Measurements from ENCODE around the gene RSPH9. TPM values are rescaled to one million over a fixed set of nuclear protein-coding genes. Genes with fewer than 3 reads are reported as not detected.

The RSPH9 gene
- total RNA-seq, 1 experiment from 2014 or later, result 0.05 TPM

DNA sequence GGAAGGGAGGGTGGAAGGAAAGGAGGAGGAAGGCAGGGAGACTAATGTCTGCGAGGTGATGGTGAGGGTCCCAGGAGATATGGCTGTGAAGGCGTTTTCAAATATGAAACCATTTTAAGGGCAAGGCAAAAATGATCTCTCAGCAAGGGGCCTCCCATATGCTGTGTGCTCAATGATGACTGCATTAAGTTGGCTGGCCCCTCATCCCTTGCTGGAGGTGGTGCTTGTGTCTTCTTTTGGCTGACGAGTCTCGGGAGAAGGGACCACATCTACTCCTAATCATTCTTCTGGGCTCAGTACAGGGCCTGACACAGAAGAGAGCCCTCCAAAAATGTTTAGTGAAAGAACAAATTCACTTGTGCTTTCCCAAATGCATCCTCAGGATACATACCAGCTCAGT, 65.7 kb downstream of the RSPH9 start:
- DNase-seq (ENCODE audit: low read depth), result no peak

DNA sequence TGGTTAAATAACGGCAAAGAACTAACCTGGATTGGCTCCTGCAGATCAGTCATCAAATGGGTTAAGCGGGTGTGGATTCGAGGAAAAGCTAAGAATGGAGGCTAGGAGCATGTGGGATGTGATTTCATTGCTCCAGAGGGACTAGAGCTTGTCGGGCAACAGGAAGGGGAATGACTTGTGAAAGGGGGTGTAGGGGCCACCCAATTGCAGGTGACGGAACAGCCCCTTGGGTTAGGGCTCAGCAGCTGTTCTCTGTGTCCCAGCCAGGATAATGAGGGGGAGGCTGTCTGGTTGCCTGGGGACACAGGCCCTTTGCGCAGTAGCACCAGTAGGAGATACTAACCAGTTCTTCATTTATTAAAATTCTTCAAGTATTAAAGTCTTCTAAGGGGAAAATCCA, 67.7 kb downstream of the RSPH9 start:
- no peak for DNase-seq (ENCODE audit: low read depth)

DNA sequence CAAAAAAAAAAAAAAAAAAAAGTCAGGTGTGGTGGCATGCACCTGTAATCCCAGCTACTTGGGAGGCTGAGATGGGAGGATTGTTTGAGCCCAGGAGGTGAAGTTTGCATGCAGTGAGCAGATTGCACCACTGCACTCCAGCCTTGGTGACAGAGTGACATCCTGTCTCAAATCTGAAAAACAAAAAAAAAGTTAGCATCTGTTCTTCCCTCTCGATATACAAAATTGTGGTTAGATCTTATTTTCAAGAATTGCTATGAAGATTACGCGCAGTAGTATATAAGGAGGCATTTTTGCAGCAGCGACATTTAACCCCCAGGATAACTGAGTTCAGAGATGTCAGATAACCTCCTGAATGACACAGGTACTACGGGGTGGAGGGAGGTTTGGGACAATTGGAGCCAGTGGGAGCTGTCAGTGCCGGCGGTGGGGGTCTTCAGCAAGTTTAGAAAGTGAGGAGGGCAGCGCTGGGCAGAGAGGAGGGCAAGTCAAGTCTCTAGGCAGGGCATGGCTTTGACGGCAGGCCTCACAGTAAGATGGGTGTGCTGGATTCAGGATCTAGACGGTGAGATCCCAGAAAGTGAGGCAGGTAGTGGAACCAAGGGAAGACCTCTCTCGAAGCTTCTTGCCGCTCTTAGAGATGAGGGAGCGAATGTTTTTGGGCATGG, 68.9 kb downstream of the RSPH9 start:
- DNase-seq (ENCODE audit: low read depth), result no peak

DNA sequence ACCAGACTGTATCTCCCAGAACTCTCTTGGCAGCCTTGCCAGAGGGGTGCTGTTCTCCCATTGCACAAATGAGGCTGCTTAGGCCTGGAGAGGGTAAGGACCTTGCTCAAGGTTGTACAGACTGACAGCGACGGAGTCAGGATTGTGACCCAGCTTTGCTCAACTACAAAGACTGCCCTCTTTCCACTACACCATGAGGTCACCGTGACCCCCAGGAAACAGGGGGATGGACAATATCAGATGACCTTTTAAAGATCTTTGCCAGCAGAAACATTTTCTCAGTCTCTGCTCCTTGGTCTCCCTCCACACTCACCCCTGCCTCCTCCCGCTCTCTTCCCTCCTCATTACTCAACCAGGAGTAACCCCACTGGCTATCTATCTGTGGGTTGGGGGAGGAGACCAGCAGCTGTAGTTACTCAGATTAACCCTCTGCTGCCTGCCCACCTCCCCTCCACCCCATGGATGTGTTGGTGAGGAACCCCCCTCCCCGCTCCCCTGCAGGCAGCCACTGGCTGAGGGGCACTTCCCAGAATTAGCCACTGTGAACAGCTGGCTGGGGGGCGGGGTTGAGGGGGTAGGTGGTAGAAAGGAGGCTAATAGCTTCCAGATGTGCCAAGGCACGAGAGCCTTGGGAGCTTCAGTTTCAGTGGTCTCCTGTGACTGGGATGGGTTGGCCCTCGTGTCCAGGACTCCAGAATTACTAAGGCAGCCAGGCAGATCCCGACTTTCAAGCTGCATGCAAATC, 69.6 kb downstream of the RSPH9 start:
- DNase-seq (ENCODE audit: low read depth), result no peak

DNA sequence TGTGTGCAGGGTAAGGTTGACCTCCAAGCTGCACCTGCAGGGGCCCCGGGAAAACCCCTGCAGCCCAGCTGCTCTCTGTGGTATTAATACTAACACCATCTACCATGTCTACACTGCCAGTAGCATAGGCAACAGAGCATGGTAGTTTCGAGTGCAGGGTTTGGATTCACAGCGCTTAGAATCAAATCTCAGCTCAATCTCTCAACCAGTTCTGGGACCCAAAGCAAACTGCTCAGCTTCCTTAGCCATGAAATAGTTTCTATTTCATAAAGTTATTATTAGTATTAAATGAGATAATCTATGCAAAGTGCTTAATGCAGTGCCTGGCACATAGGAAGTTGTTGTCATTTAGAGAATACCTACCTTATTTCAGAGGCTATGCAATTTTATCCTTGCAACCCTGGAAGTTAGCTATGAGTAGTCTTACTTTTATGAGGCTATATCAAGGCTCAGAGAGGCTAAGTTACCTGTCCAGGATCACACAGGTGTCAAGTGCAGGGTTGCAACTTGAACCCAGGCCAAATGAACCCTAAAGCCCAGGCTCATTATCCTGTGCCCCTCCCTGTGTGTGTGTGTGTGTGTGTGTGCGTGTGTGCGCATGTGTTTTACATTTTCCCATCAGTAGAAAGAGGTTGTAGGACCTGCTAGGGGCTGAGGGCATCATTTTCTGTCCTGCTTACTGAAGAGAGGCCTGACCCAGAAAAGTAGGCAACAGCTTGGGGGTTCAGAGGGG, 70.4 kb downstream of the RSPH9 start:
- DNase-seq (ENCODE audit: low read depth), result no peak

DNA sequence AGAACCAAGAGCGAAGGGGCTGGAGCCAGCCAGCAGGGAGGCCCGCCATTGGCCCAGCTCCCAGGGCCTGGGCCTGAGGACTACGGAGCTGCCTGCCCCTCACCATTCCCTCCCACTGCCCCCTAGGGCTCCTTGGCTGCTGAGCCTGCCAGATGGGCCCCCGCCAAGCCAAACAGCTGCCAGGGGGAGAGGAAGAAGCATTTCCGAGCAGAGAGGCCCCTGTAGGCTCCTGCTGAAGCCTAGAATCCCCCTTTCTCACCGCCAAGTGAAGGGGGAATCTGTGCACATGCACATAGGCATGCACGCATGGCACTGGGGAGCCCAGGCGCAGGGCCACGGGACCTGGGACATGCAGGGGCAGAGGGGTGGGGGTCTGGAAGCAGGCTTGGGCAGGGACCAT, 71.3 kb downstream of the RSPH9 start:
- no peak for DNase-seq (ENCODE audit: low read depth)

DNA sequence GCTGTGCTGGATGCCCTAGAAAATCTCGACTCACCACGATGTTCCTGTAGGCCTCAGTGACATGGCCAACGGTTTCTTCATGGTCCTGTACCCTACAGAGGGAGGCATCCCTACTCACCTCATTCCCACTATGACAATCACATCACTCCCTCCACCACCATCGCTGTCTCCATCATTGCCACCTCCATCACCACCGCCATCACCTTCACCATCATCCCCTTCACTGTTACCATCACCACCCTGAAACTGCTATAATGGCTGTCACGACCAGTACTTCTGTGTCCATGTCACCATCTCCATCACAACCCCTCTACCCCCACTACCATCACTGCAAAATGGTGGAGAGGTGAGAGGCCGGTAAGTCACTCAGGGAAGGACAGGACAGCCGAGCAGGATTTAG, 72.6 kb downstream of the RSPH9 start:
- DNase-seq (ENCODE audit: low read depth), result no peak

DNA sequence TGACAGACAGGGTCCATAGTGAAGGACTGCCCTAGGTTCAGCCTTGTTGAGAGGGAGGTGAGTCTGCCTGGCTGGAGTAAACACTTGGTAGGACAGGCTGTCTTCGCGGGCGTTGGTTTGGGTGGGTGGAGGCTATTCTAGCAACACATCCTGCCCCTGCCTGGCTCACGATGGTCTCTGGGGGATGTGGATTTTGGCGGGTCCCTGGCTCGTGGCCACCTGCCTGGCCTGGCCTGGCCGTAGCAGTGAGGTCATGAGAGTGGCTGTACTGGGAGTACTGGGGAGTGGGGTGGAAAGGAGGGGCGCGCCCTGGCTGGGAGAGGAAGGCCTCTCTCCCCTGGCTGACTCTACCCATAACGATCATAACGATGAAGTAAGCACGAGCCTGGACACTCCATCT, 73.0 kb downstream of the RSPH9 start:
- DNase-seq (ENCODE audit: low read depth), result no peak

DNA sequence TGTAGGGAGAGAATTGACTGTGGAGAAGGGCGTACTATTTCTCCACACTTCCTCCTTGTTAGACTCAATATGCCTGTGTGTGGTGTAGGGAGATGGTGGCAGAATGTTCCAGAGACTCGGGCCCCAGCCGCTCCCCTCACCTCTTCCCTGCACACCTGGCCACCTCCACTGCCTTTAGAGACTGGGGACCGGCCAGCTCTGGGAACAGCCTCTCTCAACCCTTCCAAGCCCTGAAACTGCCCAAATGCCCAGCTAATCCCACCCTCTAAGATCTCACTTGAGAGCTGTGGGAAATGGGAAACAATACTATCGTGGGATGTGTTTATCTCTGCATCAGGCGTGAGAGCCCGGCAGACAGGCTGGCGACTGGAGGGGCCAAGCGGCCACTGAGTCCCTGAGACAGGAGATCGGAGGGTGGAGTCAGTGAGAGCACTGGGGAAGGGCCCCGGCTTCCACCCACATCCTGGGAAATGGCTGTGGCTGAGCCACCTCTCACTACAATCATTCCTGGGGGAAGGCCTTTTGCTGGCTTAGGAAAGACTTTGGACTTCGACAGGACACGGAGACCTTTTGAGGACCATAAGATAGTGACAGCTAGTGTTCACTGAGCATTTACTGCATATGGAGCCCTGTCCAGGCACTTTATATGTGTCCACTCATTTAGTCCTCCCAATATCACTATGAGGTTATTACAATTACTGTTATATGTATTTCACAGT, 73.7 kb downstream of the RSPH9 start:
- no peak for DNase-seq (ENCODE audit: low read depth)

DNA sequence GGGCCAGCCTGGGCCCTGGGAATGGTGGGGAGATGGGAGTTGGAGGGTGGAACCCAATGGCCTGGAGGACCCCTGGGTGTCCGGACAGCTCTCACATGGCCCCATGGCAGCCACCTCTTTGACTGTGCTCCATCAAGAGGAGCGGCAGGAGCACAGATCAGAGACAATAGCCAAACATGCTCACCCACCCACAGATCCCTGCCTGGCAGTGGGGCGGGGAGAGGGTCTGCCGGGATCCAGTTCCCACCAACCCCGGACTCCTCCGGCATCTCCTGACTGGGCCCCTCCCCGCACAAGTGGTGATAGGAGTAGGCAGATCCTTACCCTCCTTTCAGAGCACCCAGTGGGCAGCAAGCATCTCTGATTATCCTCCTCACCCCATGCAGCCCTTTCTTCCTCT, 74.7 kb downstream of the RSPH9 start:
- DNase-seq (ENCODE audit: low read depth), result no peak

DNA sequence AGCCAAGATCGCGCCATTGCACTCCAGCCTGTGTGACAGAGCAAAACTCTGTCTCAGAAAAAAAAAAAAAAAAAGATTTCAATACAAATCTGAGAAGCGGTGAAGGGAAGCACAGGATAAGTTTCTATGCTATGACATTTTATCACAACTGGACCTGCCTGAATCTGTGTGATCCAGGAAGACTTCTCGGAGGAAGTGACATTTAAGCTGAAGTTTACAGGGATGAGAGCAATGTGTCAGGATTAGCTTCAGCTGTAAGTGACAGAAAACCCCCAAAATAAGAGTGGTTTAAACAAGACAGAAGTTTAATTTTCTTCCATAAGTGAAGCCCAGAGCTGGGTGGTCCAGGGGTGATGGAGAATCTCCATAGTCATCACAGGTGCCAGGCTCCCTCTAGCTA, 76.2 kb downstream of the RSPH9 start:
- DNase-seq (ENCODE audit: low read depth), result no peak

Other genes starting within 250 kb of the RSPH9 start
- 11.7 and 16.5 TPM in 2 replicates for gene ABCC10, start 217.5 kb upstream of the RSPH9 start, total RNA-seq (2014; rRNA removed; shearing (Covaris generic))
- gene DLK2, start 189.5 kb upstream of the RSPH9 start, total RNA-seq (2014; rRNA removed; shearing (Covaris generic)), result 1.3 and 3.4 TPM in 2 replicates
- 14.6 and 21.8 TPM in 2 replicates for gene TJAP1, start 167.5 kb upstream of the RSPH9 start, total RNA-seq (2014; rRNA removed; shearing (Covaris generic))
- 0.05 and 0.32 TPM in 2 replicates for gene LRRC73, start 134.7 kb upstream of the RSPH9 start, total RNA-seq (2014; rRNA removed; shearing (Covaris generic))
- 175 and 194 TPM in 2 replicates for gene YIPF3, start 128.1 kb upstream of the RSPH9 start, total RNA-seq (2014; rRNA removed; shearing (Covaris generic))
- 21.8 and 27.8 TPM in 2 replicates for gene POLR1C, start 127.9 kb upstream of the RSPH9 start, total RNA-seq (2014; rRNA removed; shearing (Covaris generic))
- gene XPO5, start 69.0 kb upstream of the RSPH9 start, total RNA-seq (2014; rRNA removed; shearing (Covaris generic)), result 28.9 and 42.2 TPM in 2 replicates
- gene POLH, start 68.9 kb upstream of the RSPH9 start, total RNA-seq (2014; rRNA removed; shearing (Covaris generic)), result 17.9 and 28.8 TPM in 2 replicates
- gene GTPBP2, start 15.8 kb upstream of the RSPH9 start, total RNA-seq (2014; rRNA removed; shearing (Covaris generic)), result 51.6 and 81.1 TPM in 2 replicates
- 75.7 and 116 TPM in 2 replicates for gene MAD2L1BP, start 9.2 kb upstream of the RSPH9 start, total RNA-seq (2014; rRNA removed; shearing (Covaris generic))
- gene MRPS18A, start 42.8 kb downstream of the RSPH9 start, total RNA-seq (2014; rRNA removed; shearing (Covaris generic)), result 63.0 and 71.2 TPM in 2 replicates
- 41.2 and 65.8 TPM in 2 replicates for gene VEGFA, start 125.2 kb downstream of the RSPH9 start, total RNA-seq (2014; rRNA removed; shearing (Covaris generic))